Ammon's horn (tissue), 1 donor: ENCODE data around the gene SHMT1.

ENCODE experiments used
- DNase-seq: peaks from one replicate; pipeline ENCODE4 v3.0.0-alpha.2; 2016; ENCODE audit warnings: low spot score

The SHMT1 gene

DNA sequence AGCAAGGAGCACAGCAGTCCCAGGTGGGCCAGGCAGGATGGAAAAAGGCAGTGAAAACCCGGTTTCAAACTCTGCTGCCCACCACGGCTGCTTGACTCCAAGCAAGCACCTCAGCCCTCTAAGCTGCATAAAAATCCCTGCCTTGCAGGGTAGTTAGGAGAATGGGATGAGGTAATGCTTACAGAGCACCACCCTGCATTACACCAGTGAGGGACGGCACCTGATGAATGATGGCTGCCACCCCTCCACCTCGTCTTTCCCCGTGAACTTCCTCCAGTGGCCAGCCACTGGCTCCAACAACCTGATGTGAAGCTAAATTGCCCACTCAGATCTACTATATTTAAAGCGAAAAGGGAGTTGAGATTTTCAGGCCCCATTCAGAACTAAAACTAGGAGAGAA, 81.6 kb downstream of the SHMT1 start:
- DNase-seq: no peak

DNA sequence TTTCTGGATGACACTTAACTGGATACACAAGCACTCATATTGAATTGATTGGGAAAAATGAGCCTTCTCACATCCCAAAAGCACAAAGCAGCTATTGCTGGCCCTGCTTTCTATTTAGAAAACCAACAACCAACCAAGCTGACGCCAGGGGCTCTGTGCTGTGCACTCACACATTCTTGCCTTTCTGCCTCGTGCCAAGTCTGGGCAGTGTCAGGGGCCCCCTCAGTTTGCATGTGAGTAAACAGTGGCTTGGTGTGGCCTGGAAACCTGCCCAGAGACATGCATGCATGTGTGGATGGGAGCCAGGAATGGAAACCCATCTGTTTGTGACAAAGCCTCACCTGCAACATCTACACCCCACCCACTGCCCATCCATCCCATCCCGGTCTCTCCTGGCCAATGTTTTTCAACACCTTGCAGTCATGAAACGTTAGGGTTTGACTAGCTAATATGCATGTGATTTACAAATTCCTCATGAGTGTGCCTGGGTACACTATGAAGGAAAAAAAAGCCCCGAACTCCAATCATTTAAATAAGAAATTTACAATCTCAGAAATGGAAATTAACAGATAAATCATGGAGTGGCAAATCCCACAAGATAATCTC, 82.5 kb downstream of the SHMT1 start:
- no peak for DNase-seq

DNA sequence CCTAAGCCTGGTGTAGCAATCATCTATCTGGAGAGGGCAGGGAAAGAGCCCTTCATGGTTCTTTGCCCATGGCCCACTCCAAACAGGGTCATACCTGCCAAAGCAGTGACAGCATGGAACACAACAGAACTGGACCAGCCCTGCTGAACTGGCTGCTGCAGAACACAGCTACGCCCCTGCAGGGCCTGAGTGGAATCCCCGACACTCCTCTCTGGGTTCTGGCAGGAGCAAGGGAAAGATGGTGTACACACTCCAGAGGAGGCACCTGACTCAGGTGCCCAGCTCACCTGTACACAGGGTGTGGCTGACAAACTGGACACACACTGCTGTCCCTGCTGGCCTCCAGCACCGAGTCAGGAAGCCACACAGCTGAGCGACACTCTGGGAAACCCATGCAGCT, 83.1 kb downstream of the SHMT1 start:
- no peak for DNase-seq

DNA sequence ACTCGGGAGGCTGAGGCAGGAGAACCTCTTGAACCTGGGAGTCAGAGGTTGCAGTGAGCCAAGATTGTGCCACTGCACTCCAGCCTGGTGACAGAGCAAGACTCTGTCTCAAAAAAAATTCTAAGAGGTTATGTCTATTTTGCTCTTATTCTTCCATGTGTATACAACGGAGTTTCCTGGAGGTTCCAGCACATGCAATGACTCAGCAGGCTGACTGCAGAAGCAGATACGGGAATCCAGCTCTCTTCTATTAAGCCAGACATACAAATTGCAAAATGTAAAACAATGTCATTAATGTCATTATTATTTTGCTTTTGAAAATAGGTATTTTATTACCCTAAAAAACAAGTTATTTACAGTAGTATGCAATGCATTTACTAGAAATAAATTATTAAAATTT, 84.5 kb downstream of the SHMT1 start:
- no peak for DNase-seq
